Gastrocnemius medialis (tissue), 4 donors: ENCODE results near the gene PRUNE2.

Experiments used
- CTCF ChIP-seq, 5 experiments: fragments of 450-650 bp in 3 of 5; fragments of 200-600 bp in 2 of 5; sonication (generic) in 2 of 5; IDR thresholded peaks in 4 of 5; conservative IDR thresholded peaks in 1 of 5; 1 replicate in 4 of 5; 2 replicates in 1 of 5; pipeline ENCODE4 v1.5.1; 2016 to 2019; ENCODE audit warnings: antibody characterized with exemption in 5 of 5, mild to moderate bottlenecking in 3 of 5, moderate library complexity in 3 of 5
- POLR2A ChIP-seq, 2 donors: fragments of 450-650 bp; IDR thresholded peaks; one replicate each; pipeline ENCODE4 v1.6.1; 2017; ENCODE audit warnings: antibody characterized with exemption in 2 of 2, mild to moderate bottlenecking in 2 of 2, moderate library complexity in 2 of 2

GRCh38 chr9:76873821-76874220 is 32.1 kb downstream of the PRUNE2 start:
- no peak for TF ChIP-seq CTCF (IDR thresholded peaks at IDR 0.05 in 4 of 5, conservative IDR thresholded peaks at IDR 0.05 in 1 of 5)
- no peak for TF ChIP-seq POLR2A (IDR thresholded peaks at IDR 0.05)
